22Rv1 (cell line): ENCODE results near the gene ZNF622.

Experiments used
- CTCF ChIP-seq: fragments of 450-650 bp; IDR thresholded peaks from 2 replicates; pipeline ENCODE4 v1.5.1; 2017; ENCODE audit warnings: mild to moderate bottlenecking
- ZFX ChIP-seq: fragments of 450-650 bp; IDR thresholded peaks from 2 replicates; pipeline ENCODE4 v1.6.1; 2017; ENCODE audit warnings: antibody characterized with exemption, borderline replicate concordance

DNA sequence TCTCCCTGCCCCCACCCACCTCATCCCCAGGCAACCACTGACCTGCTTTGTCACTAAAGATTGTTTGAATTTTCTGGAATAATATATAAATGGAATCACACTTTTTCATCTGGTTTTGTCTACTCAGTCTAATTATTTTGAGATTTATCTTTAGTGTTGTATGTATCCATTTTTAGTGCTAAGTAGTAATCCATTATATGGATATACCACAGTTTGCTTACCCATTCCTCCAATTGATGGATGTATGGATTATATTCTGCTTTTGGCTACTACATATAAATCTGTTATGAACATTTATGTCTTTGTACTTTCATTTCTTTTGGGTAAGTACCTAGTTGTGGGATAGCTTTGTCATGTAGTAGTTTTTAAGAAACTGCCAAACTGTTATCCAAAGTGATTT, 14.5 kb upstream of the ZNF622 start:
- no peak for TF ChIP-seq CTCF
- no peak for TF ChIP-seq ZFX
